Thoracic aorta (tissue), 2 donors: ENCODE measurements around the gene SLCO4A1. TPM values are rescaled to one million over a fixed set of nuclear protein-coding genes. Genes with fewer than 3 reads are reported as not detected.
"Not testable (repeated sequence)": the region's sequence is repeated elsewhere in the genome, so short reads cannot be mapped to it uniquely, and the experiment has no call there.

ENCODE experiments used
- ATAC-seq: fragments of 150-250 bp; one replicate; pipeline ENCODE4 v1.8.0; 2017; ENCODE audit warnings: low read depth; ENCODE audit not compliant: insufficient number of reproducible peaks, low FRiP score
- DNase-seq: peaks from one replicate; pipeline ENCODE4 v3.0.0-alpha.2; 2020; ENCODE audit warnings: low spot score
- H3K27ac ChIP-seq, 2 donors: fragments of 200-600 bp; sonication (generic); 1 replicate in 1 of 2; 2 replicates in 1 of 2; pipeline ENCODE4 v1.5.1; 2016; ENCODE audit warnings: mild to moderate bottlenecking in 2 of 2, moderate library complexity in 2 of 2
- H3K27me3 ChIP-seq: fragments of 200-600 bp; sonication (generic); replicated peaks from 2 replicates; pipeline ENCODE4 v1.6.0; 2016; ENCODE audit warnings: mild to moderate bottlenecking; ENCODE audit not compliant: insufficient read depth
- H3K36me3 ChIP-seq: fragments of 200-600 bp; sonication (generic); one replicate; pipeline ENCODE4 v1.5.1; 2016
- H3K4me1 ChIP-seq, 2 donors: fragments of 200-600 bp; sonication (generic); 1 replicate in 1 of 2; 2 replicates in 1 of 2; pipeline versions ENCODE4 v1.5.1 to v1.6.0; 2016; ENCODE audit warnings: low read depth in 2 of 2, mild to moderate bottlenecking in 1 of 2; ENCODE audit not compliant: control insufficient read depth in 1 of 2
- H3K4me3 ChIP-seq: fragments of 200-600 bp; sonication (generic); 2 replicates; pipeline ENCODE4 v1.5.1; 2016; ENCODE audit warnings: mild to moderate bottlenecking
- H3K9me3 ChIP-seq: fragments of 200-600 bp; sonication (generic); 2 replicates; pipeline ENCODE4 v1.5.1; 2016
- total RNA-seq, 2 donors: library from RNA; depleted of rRNA; stranded (reverse); fragments of >200 nt; gene quantifications; one replicate each; pipeline versions ENCODE4 v1.1.0 to v1.2.3, GENCODE V29; 2016
- TF ChIP-seq, protein P1 (sequence below): fragments of 200-600 bp; sonication (generic); IDR thresholded peaks from one replicate; pipeline ENCODE4 v1.5.1; 2019; ENCODE audit warnings: antibody characterized with exemption

The SLCO4A1 gene
- total RNA-seq, 2 donors from 2014 or later = 22.1 to 26.0 TPM

DNA sequence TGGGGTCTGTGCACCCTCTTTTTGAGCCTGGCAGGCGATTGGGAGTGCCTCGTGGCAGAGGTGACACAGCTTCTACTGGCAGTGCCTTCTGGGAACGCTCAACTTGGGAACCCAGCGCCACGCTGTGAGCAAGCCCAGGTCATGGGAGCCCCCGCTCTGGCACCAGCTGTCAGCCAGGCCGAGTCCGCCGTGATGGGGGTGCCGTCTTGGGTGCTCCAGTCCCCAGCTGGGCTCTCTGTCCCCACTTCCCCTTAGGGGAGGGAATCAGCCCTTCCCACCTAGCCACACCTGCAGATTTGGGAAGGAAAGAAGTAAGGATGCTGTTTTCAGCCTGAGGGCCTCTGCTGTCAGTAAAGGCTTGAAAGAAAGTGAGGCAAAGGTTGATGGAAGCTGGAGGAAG lies 35.4 kb downstream of the SLCO4A1 start:
- TF ChIP-seq, protein P1, sequence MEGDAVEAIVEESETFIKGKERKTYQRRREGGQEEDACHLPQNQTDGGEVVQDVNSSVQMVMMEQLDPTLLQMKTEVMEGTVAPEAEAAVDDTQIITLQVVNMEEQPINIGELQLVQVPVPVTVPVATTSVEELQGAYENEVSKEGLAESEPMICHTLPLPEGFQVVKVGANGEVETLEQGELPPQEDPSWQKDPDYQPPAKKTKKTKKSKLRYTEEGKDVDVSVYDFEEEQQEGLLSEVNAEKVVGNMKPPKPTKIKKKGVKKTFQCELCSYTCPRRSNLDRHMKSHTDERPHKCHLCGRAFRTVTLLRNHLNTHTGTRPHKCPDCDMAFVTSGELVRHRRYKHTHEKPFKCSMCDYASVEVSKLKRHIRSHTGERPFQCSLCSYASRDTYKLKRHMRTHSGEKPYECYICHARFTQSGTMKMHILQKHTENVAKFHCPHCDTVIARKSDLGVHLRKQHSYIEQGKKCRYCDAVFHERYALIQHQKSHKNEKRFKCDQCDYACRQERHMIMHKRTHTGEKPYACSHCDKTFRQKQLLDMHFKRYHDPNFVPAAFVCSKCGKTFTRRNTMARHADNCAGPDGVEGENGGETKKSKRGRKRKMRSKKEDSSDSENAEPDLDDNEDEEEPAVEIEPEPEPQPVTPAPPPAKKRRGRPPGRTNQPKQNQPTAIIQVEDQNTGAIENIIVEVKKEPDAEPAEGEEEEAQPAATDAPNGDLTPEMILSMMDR = no peak
- DNase-seq (no peak), ATAC-seq (no peak)
- no peaks in the 10 kb centered on the region for H3K36me3 ChIP-seq
- H3K27me3 ChIP-seq = no peaks in the 10 kb centered on the region
- H3K4me3 ChIP-seq = no peak overlapping the region
- H3K9me3 ChIP-seq = peaks cover 4% of the 10 kb centered on the region
- no peak overlapping the region for H3K27ac ChIP-seq
- no peaks in the 10 kb centered on the region for H3K4me1 ChIP-seq

DNA sequence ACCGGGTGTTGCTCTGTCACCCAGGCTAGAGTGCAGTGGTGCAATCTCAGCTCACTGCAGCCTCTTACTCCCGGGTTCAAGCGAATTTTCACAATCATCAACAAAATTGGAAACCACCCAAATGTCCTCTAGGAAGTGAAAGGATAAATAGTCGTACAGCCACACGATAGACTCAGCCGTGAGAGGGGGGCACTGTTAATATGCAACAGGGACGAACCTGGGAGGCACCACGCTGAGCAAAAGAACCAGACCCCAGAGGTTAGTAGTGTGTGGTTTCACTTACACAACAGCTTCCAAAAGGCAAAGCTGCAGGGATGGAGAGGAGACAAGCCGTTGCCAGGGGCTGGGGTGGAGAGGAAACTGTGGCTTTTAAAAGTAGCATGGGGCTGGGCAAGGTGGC lies 36.2 kb downstream of the SLCO4A1 start:
- ATAC-seq (no peak), DNase-seq (no peak)
- Histone ChIP-seq H3K9me3 (peaks cover 4% of the 10 kb centered on the region), H3K4me3 (no peak overlapping the region), H3K27me3 (no peaks in the 10 kb centered on the region), H3K36me3 (no peaks in the 10 kb centered on the region), H3K27ac (no peak overlapping the region), H3K4me1 (no peaks in the 10 kb centered on the region)
- TF ChIP-seq, protein P1 = no peak

DNA sequence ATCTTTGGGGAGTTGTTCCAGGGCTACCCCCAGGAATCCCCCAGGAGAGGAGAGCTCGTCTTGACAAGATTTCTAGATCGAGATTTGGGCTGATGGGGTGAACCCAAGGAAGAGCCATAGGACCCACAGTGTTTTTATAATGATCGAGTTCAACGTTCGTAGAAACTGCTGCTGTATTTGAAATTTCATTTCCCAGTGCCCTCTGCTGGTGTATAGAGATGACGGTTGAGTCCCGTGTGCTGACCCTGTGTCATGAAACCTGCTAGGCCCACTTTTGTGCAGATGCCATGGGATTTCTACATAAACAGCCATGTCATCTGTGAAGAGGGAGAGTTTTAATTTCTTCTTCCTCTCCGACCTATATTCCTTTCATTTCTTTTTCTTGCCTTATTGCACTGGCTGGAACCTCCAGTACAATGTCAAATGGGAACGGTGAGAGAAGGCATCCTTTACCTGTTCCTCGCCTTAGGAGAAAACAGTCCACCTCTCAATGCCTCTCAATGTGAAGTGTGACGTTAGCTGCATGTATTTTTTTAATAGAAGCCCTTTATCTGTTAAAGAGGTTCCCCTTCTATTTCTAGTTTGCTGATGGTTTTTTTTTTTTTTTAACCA lies 37.8 kb downstream of the SLCO4A1 start:
- Histone ChIP-seq H3K9me3 (peaks cover 4% of the 10 kb centered on the region), H3K27me3 (no peaks in the 10 kb centered on the region), H3K4me1 (no peaks in the 10 kb centered on the region), H3K36me3 (no peaks in the 10 kb centered on the region), H3K4me3 (no peak overlapping the region), H3K27ac (no peak overlapping the region)
- TF ChIP-seq, protein P1 = no peak
- DNase-seq (no peak), ATAC-seq (no peak)

DNA sequence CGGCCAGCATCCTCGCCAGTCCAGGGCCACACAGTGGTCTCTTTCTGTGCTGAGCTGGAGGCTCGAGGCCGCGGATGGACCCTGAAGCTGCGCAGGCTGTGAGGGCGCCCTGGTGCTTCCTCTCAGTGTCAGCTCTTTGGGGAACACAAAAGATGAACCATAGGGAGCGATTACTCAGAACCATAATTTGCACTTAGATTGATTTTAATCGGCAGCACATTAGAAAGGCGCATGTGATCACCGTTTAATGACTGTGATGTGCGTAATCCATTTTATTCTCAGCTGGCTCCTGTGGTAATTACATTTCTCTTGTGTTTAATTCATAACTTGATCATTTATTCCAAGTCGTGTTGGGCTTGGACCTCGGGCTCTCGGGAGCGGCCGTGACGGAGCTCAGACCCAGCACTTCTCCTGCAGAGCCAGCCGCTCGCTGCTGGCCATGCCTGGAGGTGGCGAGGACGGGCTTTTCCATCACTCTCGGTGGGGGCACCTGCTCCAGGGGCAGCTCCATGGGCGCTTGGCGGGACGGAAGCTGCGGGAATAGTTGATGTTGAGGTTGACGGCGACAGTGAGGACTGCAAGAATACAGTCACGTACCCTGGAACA lies 40.7 kb downstream of the SLCO4A1 start:
- peaks cover 4% of the 10 kb centered on the region for H3K9me3 ChIP-seq
- H3K4me1 ChIP-seq = no peaks in the 10 kb centered on the region
- no peaks in the 10 kb centered on the region for H3K36me3 ChIP-seq
- no peaks in the 10 kb centered on the region for H3K27me3 ChIP-seq
- no peak overlapping the region for H3K27ac ChIP-seq
- no peak for ATAC-seq
- no peak overlapping the region for H3K4me3 ChIP-seq
- no peak for DNase-seq
- TF ChIP-seq, protein P1 = no peak

DNA sequence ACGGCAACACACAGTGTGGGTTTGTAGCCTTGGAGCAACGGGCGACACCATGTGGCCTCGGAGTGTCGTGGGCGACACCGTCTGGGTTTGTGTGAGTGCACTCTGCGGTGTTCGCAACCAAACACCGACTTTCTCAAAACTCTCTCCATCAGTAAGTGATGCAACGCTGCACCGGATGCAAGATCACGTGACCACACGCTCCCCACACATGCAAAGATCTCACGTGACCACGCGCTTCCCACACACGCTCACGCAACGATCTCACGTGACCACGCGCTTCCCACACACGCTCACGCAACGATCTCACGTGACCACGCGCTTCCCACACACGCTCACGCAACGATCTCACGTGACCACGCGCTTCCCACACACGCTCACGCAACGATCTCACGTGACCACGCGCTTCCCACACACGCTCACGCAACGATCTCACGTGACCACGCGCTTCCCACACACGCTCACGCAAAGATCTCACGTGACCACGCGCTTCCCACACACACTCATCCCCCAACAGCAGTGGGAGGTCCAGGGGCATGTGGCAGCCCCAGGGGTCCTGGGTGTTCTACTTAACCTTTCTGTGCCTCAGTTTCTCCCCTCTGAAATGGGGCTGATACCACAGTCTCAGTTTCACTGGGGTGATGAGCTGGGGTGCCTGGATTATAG lies 41.5 kb downstream of the SLCO4A1 start:
- not testable (repeated sequence) for ATAC-seq, DNase-seq

More for the DNA sequence above, 41.5 kb downstream of the SLCO4A1 start:
- not testable (repeated sequence) for H3K4me3 ChIP-seq, H3K27ac ChIP-seq, H3K4me1 ChIP-seq, H3K36me3 ChIP-seq, H3K9me3 ChIP-seq, H3K27me3 ChIP-seq
